HepG2 (cell line): Measurements from ENCODE around the gene MMP24OS. TPM values are rescaled to one million over a fixed set of nuclear protein-coding genes. Genes with fewer than 3 reads are reported as not detected.
A peak's percentile ranks its signal among the peaks of the same experiment; 100 is the strongest.

Source experiments
- DNMT3B ChIP-seq: conservative IDR thresholded peaks from 2 replicates; pipeline ENCODE4 v1.6.1; 2016; ENCODE audit warnings: missing biosample characterization, control low read depth
- ELF4 ChIP-seq: sonication (generic); formaldehyde crosslinking; IDR thresholded peaks from 2 replicates; pipeline ENCODE4 v1.5.0; 2020; ENCODE audit warnings: missing genetic modification reagents, mild to moderate bottlenecking, moderate library complexity, borderline replicate concordance
- HDAC1 ChIP-seq: sonication (generic); formaldehyde crosslinking; IDR thresholded peaks from 2 replicates; pipeline ENCODE4 v1.5.1; 2020; ENCODE audit warnings: mild to moderate bottlenecking, missing genetic modification reagents
- MXD1 ChIP-seq: sonication (generic); formaldehyde crosslinking; IDR thresholded peaks from 2 replicates; pipeline ENCODE4 v1.4.0; 2020; ENCODE audit warnings: mild to moderate bottlenecking, missing genetic modification reagents
- SIX1 ChIP-seq: sonication (generic); formaldehyde crosslinking; IDR thresholded peaks from 2 replicates; pipeline ENCODE4 v1.4.0; 2020; ENCODE audit warnings: missing genetic modification reagents, borderline replicate concordance
- SOX5 ChIP-seq: IDR thresholded peaks from 2 replicates; pipeline ENCODE4 v1.6.1; 2016; ENCODE audit warnings: borderline replicate concordance
- SRSF4 ChIP-seq: fragments of 200-400 bp; formaldehyde crosslinking; IDR thresholded peaks from one replicate; pipeline ENCODE4 v1.6.1; 2018; ENCODE audit warnings: mild to moderate bottlenecking, low read depth, low read length, moderate library complexity; ENCODE audit not compliant: poor library complexity, severe bottlenecking
- ZBTB33 ChIP-seq: sonication (generic); formaldehyde crosslinking; IDR thresholded peaks from 2 replicates; pipeline ENCODE4 v1.4.0; 2020; ENCODE audit warnings: missing genetic modification reagents
- polyA plus RNA-seq, 8 experiments: library from polyadenylated mRNA; depleted of rRNA in 3 of 8; stranded (reverse) in 7 of 8; unstranded in 1 of 8; fragments of >200 nt; fragmentation: Illumina TruSeq in 4 of 8; extraction: Trizol in 4 of 8; gene quantifications; 2 replicates each; pipeline versions ENCODE4 v1.2.1 to v1.2.3, GENCODE V29; 2011 to 2016; ENCODE audit warnings: low read depth in 4 of 8, missing spikeins in 1 of 8, mixed read lengths in 1 of 8; ENCODE audit not compliant: insufficient read depth in 1 of 8
- total RNA-seq, 5 experiments: library from RNA; depleted of rRNA; stranded (reverse); fragments of >200 nt; fragmentation: Illumina TruSeq; extraction: Trizol; gene quantifications; 2 replicates each; pipeline ENCODE4 v1.2.3, GENCODE V29; 2016; ENCODE audit warnings: low read depth in 1 of 5
- TF ChIP-seq, protein P1 (sequence below): sonication (generic); formaldehyde crosslinking; IDR thresholded peaks from 2 replicates; pipeline ENCODE4 v1.4.0; 2020; ENCODE audit warnings: low read depth, missing genetic modification reagents
- TF ChIP-seq, protein P2 (sequence below): sonication (generic); formaldehyde crosslinking; IDR thresholded peaks from 2 replicates; pipeline ENCODE4 v1.5.0; 2020; ENCODE audit warnings: missing genetic modification reagents
- TF ChIP-seq, protein P3 (sequence below): sonication (generic); formaldehyde crosslinking; IDR thresholded peaks from 2 replicates; pipeline ENCODE4 v1.5.0; 2020; ENCODE audit warnings: mild to moderate bottlenecking, missing genetic modification reagents, borderline replicate concordance

MMP24OS gene
- total and polyA plus RNA-seq, 2 of the 13 experiments (the other 11 are each of a cell fraction or from before 2014, with no cell fraction given), result 6.0 to 8.5 TPM

GRCh38 chr20:35293303-35294292, 15.7 kb upstream of the MMP24OS start (continued):
- TF ChIP-seq, protein P1, sequence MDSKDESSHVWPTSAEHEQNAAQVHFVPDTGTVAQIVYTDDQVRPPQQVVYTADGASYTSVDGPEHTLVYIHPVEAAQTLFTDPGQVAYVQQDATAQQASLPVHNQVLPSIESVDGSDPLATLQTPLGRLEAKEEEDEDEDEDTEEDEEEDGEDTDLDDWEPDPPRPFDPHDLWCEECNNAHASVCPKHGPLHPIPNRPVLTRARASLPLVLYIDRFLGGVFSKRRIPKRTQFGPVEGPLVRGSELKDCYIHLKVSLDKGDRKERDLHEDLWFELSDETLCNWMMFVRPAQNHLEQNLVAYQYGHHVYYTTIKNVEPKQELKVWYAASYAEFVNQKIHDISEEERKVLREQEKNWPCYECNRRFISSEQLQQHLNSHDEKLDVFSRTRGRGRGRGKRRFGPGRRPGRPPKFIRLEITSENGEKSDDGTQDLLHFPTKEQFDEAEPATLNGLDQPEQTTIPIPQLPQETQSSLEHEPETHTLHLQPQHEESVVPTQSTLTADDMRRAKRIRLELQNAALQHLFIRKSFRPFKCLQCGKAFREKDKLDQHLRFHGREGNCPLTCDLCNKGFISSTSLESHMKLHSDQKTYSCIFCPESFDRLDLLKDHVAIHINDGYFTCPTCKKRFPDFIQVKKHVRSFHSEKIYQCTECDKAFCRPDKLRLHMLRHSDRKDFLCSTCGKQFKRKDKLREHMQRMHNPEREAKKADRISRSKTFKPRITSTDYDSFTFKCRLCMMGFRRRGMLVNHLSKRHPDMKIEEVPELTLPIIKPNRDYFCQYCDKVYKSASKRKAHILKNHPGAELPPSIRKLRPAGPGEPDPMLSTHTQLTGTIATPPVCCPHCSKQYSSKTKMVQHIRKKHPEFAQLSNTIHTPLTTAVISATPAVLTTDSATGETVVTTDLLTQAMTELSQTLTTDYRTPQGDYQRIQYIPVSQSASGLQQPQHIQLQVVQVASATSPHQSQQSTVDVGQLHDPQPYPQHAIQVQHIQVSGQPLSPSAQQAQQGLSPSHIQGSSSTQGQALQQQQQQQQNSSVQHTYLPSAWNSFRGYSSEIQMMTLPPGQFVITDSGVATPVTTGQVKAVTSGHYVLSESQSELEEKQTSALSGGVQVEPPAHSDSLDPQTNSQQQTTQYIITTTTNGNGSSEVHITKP (CRISPR knock-in tag), result no peak
- TF ChIP-seq SOX5 (no peak), HDAC1 (CRISPR knock-in tag) (no peak), ZBTB33 (peak; percentile 70), ELF4 (CRISPR knock-in tag) (0 out of 2 replicates have a peak, but pooled peaks have one; percentile 35), DNMT3B (CRISPR knock-in tag) (no peak), SIX1 (CRISPR knock-in tag) (no peak), MXD1 (no peak), SRSF4 (no peak)
- TF ChIP-seq, protein P2, sequence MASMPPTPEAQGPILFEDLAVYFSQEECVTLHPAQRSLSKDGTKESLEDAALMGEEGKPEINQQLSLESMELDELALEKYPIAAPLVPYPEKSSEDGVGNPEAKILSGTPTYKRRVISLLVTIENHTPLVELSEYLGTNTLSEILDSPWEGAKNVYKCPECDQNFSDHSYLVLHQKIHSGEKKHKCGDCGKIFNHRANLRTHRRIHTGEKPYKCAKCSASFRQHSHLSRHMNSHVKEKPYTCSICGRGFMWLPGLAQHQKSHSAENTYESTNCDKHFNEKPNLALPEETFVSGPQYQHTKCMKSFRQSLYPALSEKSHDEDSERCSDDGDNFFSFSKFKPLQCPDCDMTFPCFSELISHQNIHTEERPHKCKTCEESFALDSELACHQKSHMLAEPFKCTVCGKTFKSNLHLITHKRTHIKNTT (CRISPR knock-in tag), result no peak
- TF ChIP-seq, protein P3, sequence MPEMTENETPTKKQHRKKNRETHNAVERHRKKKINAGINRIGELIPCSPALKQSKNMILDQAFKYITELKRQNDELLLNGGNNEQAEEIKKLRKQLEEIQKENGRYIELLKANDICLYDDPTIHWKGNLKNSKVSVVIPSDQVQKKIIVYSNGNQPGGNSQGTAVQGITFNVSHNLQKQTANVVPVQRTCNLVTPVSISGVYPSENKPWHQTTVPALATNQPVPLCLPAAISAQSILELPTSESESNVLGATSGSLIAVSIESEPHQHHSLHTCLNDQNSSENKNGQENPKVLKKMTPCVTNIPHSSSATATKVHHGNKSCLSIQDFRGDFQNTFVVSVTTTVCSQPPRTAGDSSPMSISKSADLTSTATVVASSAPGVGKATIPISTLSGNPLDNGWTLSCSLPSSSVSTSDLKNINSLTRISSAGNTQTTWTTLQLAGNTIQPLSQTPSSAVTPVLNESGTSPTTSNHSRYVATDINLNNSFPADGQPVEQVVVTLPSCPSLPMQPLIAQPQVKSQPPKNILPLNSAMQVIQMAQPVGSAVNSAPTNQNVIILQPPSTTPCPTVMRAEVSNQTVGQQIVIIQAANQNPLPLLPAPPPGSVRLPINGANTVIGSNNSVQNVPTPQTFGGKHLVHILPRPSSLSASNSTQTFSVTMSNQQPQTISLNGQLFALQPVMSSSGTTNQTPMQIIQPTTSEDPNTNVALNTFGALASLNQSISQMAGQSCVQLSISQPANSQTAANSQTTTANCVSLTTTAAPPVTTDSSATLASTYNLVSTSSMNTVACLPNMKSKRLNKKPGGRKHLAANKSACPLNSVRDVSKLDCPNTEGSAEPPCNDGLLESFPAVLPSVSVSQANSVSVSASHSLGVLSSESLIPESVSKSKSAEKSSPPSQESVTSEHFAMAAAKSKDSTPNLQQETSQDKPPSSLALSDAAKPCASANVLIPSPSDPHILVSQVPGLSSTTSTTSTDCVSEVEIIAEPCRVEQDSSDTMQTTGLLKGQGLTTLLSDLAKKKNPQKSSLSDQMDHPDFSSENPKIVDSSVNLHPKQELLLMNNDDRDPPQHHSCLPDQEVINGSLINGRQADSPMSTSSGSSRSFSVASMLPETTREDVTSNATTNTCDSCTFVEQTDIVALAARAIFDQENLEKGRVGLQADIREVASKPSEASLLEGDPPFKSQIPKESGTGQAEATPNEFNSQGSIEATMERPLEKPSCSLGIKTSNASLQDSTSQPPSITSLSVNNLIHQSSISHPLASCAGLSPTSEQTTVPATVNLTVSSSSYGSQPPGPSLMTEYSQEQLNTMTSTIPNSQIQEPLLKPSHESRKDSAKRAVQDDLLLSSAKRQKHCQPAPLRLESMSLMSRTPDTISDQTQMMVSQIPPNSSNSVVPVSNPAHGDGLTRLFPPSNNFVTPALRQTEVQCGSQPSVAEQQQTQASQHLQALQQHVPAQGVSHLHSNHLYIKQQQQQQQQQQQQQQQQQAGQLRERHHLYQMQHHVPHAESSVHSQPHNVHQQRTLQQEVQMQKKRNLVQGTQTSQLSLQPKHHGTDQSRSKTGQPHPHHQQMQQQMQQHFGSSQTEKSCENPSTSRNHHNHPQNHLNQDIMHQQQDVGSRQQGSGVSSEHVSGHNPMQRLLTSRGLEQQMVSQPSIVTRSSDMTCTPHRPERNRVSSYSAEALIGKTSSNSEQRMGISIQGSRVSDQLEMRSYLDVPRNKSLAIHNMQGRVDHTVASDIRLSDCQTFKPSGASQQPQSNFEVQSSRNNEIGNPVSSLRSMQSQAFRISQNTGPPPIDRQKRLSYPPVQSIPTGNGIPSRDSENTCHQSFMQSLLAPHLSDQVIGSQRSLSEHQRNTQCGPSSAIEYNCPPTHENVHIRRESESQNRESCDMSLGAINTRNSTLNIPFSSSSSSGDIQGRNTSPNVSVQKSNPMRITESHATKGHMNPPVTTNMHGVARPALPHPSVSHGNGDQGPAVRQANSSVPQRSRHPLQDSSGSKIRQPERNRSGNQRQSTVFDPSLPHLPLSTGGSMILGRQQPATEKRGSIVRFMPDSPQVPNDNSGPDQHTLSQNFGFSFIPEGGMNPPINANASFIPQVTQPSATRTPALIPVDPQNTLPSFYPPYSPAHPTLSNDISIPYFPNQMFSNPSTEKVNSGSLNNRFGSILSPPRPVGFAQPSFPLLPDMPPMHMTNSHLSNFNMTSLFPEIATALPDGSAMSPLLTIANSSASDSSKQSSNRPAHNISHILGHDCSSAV (CRISPR knock-in tag), result no peak
